NCI-H1436 treated with DMSO at 0.1 percent for 48 hours (cell line): ENCODE measurements around the gene APOBEC4.

Source experiments
- DNase-seq: peaks from one replicate; lab custom pipeline; 2025; lab: John Stamatoyannopoulos, UW

The APOBEC4 gene

DNA sequence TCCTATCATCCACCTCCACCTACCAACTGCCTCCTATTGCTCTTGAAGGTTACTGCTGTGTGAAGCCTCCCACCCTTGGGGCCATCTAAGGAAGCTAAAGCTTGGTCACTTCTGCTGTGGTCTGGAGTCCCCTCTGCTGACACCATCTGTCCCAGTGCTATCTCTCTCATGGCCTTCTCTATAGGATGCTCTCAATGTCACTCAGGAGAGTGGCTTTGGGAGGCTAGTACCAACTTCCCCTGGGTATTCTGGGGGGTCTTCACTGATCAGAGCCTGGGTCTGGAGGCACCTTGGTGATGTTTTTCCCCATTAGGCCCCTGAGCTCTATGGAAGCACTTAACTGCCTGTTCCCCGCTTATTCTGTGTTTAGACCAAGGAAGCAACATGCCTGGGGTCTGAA, 50.6 kb downstream of the APOBEC4 start:
- DNase-seq: no peak

GRCh38 chr1:183600634-183601033, 52.5 kb downstream of the APOBEC4 start:
- no peak for DNase-seq

GRCh38 chr1:183600136-183600535, 53.0 kb downstream of the APOBEC4 start:
- no peak for DNase-seq

- no peak for DNase-seq
Observed at GRCh38 chr1:183598386-183598785, 54.7 kb downstream of the APOBEC4 start.

- no peak for DNase-seq
Observed at GRCh38 chr1:183597656-183598347, 55.3 kb downstream of the APOBEC4 start.

- DNase-seq: no peak
Observed at GRCh38 chr1:183596500-183596899, 56.6 kb downstream of the APOBEC4 start.
